ENCODE data around the gene PTGFR.

PTGFR gene

GRCh38 chr1:78490861-78491450 lies at the start of gene PTGFR:
Gene PTGFR, plus strand, starts transcription at chr1:78490974. Its CDS starts 1,770 bp downstream, at chr1:78492744.
- DNase-seq: no peak

DNA sequence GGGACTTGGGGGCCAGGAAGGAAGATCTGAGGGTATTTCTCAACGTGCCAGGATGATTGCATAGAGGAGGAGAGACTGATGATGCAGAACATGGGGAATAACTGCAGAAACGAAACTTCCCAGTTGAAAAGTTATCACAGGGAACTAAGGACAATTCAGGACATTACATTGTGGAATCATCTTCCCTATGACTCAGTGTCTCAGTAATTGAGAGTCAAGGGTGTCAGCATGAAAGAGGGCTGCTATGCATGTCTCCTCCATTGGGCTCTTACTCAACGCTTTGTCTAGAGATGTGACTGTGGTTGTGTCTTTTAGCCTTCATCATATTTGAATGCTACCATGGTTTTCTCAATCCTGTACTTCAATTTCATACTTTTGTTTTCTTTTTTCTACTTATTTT lies 48.9 kb upstream of the PTGFR start:
- no peak for DNase-seq

DNA sequence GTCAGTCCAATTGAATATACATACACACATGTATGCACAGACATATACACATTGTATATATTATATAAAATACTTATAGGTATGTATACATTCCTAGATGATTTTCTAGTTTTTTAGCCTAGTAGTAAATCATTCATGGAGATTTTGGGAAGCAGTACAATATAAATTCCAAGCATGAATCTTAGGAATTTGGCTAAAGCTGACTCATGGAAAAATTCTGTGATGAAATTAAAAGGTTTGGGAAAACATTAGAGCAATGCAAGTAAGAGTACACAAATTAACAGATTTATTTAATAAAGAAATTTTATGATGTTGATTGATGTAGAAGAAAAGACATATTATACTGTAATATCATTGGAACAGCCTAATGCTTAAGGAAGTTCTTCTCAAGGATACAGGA lies 43.7 kb upstream of the PTGFR start:
- no peak for DNase-seq

- no peak for DNase-seq
These were observed 26.3 kb upstream of the PTGFR start for GRCh38 chr1:78464449-78464891.

GRCh38 chr1:78465143-78465542 lies 25.6 kb upstream of the PTGFR start:
- no peak for DNase-seq

DNA sequence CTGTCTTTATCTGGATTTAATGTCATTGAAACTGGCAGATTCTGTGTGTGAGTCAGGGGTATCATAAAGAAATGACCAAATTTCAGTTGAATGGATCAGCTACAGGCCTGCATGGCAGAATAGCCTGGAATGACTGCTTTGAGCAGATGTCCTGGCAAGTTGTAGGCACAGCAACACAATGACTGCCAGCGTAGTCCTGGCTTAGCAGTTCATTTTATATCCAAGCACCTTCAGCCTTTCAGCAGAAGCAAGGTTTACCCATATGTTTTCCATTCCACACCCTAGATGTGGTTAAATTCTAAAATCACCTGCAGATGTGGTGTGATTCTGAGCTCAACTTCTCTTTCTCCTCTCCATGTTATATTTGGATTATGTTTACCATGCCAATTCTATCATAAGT lies 22.3 kb upstream of the PTGFR start:
- DNase-seq: no peak

GRCh38 chr1:78469576-78469975 lies 21.2 kb upstream of the PTGFR start:
- DNase-seq: no peak

- no peak for DNase-seq
These were observed 18.7 kb upstream of the PTGFR start for GRCh38 chr1:78471890-78472620.

- no peak for DNase-seq
These were observed 17.8 kb upstream of the PTGFR start for GRCh38 chr1:78472851-78473496.

DNA sequence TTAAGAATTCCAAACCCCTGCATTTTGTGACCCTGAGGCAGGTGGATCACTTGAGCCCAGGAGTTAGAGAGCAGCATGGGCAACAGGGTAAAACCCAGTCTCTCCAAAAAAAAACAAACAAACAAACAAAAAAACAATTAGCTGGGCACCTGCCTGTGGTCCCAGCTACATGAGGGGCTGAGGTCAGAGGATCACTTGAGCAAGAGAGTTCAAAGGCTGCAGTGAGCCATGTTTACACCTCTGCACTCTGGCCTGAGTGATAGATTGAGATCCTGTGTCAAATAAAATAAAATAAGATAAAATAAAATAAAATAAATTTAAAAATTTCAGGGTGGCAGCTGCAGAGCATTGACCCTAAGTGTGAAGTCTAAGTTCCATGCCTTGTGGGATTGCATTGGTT lies 16.7 kb upstream of the PTGFR start:
- no peak for DNase-seq

GRCh38 chr1:78475888-78476610 lies 14.7 kb upstream of the PTGFR start:
- DNase-seq: no peak

DNA sequence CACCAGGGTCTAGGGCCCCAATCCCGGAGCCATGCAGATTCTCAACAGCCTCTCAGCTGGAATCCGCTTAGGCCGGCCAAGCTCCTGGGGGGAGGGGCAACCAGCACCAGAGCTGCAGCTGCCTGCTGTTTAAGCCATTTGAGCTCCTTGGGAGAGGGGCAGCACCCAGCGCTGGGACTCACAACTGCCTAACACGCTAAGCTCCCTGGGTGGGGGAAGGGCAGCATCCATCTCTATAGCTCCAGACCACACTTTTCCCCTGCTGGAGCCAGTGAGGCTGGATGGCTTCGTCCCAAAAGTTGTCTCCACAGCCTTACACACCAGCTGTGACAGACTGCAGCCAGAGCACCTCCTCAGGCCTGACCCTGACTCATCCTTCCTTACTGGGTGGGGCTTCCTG lies 6.9 kb upstream of the PTGFR start:
- no peak for DNase-seq

- no peak for DNase-seq
These were observed 787 bp downstream of the PTGFR start for GRCh38 chr1:78491451-78492071.

DNA sequence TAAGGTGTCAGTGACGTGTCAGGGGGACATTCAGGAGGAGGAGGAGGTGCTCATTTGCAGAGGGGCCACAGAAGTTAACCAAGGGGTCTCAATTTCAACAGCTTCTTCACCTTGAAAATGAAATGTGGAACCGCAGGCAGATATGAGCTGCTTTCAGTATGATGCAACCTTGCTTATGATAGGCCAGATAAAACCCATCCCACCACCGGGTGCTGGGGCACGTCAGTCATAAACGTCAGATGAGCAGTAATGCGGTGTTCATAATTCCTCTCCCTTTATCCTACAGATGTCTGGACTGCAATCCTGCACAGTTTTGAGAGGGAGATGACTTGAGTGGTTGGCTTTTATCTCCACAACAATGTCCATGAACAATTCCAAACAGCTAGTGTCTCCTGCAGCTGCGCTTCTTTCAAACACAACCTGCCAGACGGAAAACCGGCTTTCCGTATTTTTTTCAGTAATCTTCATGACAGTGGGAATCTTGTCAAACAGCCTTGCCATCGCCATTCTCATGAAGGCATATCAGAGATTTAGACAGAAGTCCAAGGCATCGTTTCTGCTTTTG lies 1.7 kb downstream of the PTGFR start:
- DNase-seq: no peak

DNA sequence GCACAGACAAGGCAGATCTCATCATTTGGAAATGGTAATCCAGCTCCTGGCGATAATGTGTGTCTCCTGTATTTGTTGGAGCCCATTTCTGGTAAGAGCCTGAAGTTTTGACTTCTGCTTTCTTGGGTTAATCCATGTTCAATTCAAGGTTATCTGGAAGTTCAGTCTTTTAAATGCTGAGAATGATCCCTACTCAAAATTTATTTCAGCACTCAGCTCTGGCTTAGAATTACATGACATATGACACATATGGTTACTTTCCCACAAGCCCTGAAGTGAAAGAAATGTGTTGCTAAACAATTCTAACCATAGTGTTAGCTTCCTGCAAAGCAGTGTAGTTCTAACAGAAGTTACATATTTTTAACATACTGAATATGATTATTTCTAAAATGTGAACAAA lies 2.7 kb downstream of the PTGFR start:
- no peak for DNase-seq

DNA sequence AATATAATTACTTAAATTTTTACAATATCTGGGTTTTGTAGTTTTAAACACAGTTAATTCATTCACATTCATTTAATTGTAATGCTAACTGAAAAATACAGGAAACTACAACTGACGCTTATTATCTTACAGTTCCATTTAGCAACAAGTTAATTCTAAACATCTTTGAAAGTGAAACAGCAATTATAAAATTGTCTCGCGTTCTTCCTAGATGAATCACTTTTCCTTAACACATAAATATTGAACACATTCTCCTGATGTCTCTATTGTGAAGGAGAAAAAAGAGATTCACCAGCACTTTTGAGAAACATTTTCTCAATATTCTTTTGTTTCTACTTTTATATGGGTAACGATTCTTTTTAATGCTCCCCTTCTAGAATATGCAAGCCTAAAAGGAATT lies 6.4 kb downstream of the PTGFR start:
- DNase-seq: no peak

DNA sequence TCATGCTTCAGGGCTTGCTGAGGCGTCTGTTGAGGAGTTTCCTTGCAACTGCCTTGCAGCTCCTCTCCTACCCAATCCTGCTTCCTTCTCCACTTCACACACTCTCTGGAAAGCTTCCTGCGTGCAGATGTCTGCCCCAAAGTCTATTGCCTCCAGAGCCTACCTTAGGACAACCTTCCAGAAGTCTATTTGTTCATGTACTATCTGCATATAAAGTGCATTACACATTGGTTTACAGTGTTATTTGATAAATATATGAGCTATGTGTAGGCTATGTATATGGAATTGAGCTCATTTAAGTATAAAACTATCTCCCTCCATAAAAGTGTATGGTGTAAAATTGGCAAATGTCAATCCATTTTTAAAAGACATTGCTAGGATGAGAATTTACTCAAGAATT lies 9.8 kb downstream of the PTGFR start:
- no peak for DNase-seq

- DNase-seq: no peak
These were observed 10.4 kb downstream of the PTGFR start for GRCh38 chr1:78501203-78501602.

DNA sequence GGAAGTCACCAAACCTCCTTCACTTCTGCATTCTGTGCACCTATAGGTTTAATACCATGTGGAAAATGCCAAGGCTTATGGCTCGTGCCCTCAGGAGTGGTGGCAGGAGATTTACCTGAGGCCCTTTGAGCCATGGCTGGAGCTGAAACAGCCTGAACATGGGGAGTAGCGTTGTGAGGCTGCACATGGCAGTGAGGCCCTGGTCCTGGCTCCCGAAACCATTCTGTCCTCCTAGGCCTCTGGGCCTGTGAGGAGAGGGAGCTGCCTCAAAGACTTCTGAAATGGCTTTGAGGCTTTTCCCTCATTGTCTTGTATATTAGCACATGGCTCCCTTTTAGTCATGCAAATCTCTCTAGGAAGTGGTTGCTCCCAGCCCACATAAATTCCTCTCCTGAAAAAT lies 20.6 kb downstream of the PTGFR start:
- no peak for DNase-seq

DNA sequence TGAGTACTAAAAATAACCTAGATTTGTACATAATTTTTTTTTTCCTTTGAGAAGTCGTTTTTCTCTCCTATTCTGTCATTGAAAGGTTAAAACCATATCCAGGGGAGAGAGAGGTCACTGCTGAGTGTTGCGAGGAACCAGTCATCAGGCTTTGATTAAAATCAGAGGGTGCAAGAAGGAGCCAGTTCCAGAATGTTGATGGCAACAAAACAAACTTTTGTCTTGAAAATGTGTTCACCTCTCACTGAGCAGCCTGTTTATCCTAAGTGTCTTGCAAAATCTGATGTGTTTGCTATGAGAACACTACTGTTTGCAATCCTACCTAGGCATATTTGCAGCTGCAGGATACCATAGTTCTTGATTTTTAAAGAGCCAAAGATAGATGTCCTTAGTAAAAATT lies 25.9 kb downstream of the PTGFR start:
- DNase-seq: no peak

DNA sequence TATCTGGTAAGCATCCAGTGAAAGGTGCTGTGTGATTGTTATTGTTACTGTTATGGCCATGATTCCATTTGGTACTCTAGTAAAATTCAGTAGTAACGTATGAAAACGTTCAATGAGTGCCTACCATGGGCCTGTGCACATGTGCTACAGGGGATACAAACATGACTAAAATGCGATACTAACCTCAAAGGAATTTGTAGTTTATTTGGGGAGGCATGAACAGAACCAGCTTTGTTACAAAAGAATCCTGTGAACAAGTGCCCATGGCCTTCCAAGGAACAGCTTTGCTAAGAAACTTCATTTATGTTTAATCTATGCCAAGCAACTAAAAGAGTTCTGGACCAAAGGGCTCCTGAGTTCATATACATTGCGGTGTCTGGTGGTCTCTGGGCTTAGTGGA lies 28.7 kb downstream of the PTGFR start:
- no peak for DNase-seq

DNA sequence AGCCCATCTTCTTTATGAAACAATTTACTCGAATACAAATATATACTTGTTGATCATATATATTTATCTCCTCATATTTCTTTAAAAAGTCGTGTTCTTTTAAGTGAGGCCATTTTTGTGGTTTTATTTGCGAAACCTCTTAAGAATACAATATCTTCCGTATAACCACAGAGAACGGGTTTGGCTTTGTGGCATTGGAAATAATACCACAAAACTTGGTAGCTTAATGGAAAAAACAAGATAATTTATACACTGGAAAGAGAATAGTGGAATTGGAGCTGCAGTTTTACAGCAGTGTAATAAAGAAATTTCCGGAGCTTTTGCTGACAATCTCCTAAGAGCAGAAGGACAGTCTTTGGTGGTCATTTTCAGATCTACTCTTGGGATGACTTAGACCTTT lies 29.4 kb downstream of the PTGFR start:
- no peak for DNase-seq

GRCh38 chr1:78520843-78521242 lies 30.1 kb downstream of the PTGFR start:
- DNase-seq: no peak

Measured in stimulated activated CD8-positive, alpha-beta memory T cell treated with anti-CD3 and anti-CD28 coated beads, Interleukin-4, amount 100 ng/mL, for 48 hours (primary cell).